GM12878 (cell line): ENCODE data around the gene PAPOLA. TPM values are rescaled to one million over a fixed set of nuclear protein-coding genes. Genes with fewer than 3 reads are reported as not detected.

Experiments used
- ATAC-seq: fragments of 200-7000 bp; cut with Tn5 transposase; 3 replicates; pipeline ENCODE4 v1.9.1; 2020; ENCODE audit warnings: mild to moderate bottlenecking, moderate library complexity
- BruUV-seq: library from RNA; stranded (reverse); fragments of 400-500 nt; replicated peaks from 2 replicates; lab custom pipeline; 2021; lab: Mats Ljungman, UMichigan
- CTCF ChIA-PET: fragments of 300-600 bp; sonication (Branson Sonifier 250); formaldehyde crosslinking; extraction: SDS; loops from one replicate; lab custom pipeline; 2021; ENCODE audit warnings: inconsistent platforms; lab: Yijun Ruan, JAX
- POLR2A ChIA-PET: fragments of 350-600 bp; formaldehyde crosslinking; extraction: SDS; loops from one replicate; lab custom pipeline; 2021; ENCODE audit warnings: inconsistent platforms; lab: Charles Lee
- RAD21 ChIA-PET: fragments of 300-600 bp; sonication (Branson Sonifier 250); formaldehyde crosslinking; loops from one replicate; lab custom pipeline; 2023; ENCODE audit warnings: antibody characterized with exemption; ENCODE audit not compliant: unreplicated experiment; lab: Charles Lee
- SMC1A ChIA-PET: fragments of 300-600 bp; sonication (Branson Sonifier 250); formaldehyde crosslinking; loops from one replicate; lab custom pipeline; 2023; ENCODE audit not compliant: unreplicated experiment, uncharacterized antibody; lab: Charles Lee
- DNase-seq: peaks from one replicate; pipeline ENCODE4 v3.0.0-alpha.2; 2011; ENCODE audit warnings: low read depth, low spot score
- FAIRE-seq: peaks from 3 replicates; lab custom pipeline; 2011; peaks lifted over from hg19 to GRCh38; lab: Jason Lieb, UNC
- H2AFZ ChIP-seq: 2 replicates; pipeline ENCODE4 v1.6.0; 2011; ENCODE audit warnings: low read depth, low read length, control low read depth; ENCODE audit not compliant: control insufficient read depth
- H3K27ac ChIP-seq: 2 replicates; pipeline ENCODE4 v1.5.1; 2011; ENCODE audit warnings: control low read depth; ENCODE audit not compliant: control insufficient read depth, insufficient read depth
- H3K27me3 ChIP-seq, 2 experiments: replicated peaks in 1 of 2; 2 replicates each; pipeline versions ENCODE4 v1.6.0 to v1.6.1; 2011; ENCODE audit warnings: low read length in 1 of 2; ENCODE audit not compliant: control insufficient read depth in 2 of 2, insufficient read depth in 2 of 2
- H3K36me3 ChIP-seq, 2 experiments: 2 replicates each; pipeline ENCODE4 v1.5.1; 2011; ENCODE audit warnings: low read length in 1 of 2; ENCODE audit not compliant: control insufficient read depth in 2 of 2, insufficient read depth in 2 of 2
- H3K4me1 ChIP-seq: 2 replicates; pipeline ENCODE4 v1.6.1; 2011; ENCODE audit warnings: mild to moderate bottlenecking, low read length, moderate library complexity, mixed read lengths; ENCODE audit not compliant: control insufficient read depth, insufficient read depth
- H3K4me2 ChIP-seq: 2 replicates; pipeline ENCODE4 v1.6.0; 2011; ENCODE audit warnings: control low read depth; ENCODE audit not compliant: control insufficient read depth, insufficient read depth
- H3K4me3 ChIP-seq: fragments of 200-600 bp; sonication (generic); 2 replicates; pipeline ENCODE4 v1.5.1; 2016
- H3K79me2 ChIP-seq: 2 replicates; pipeline ENCODE4 v1.6.0; 2011; ENCODE audit warnings: low read length; ENCODE audit not compliant: control insufficient read depth, insufficient read depth
- H3K9ac ChIP-seq: 2 replicates; pipeline ENCODE4 v1.8.0; 2011; ENCODE audit warnings: low read length, control low read depth, mixed read lengths; ENCODE audit not compliant: control insufficient read depth, insufficient read depth
- H3K9me3 ChIP-seq: replicated peaks from 3 replicates; pipeline ENCODE4 v1.5.1; 2011; ENCODE audit warnings: mild to moderate bottlenecking, low read length; ENCODE audit not compliant: control insufficient read depth, insufficient read depth
- H4K20me1 ChIP-seq: 2 replicates; pipeline ENCODE4 v1.6.0; 2011; ENCODE audit not compliant: control insufficient read depth, insufficient read depth
- BCL11A ChIP-seq: IDR thresholded peaks from 2 replicates; pipeline ENCODE4 v1.6.1; 2011; ENCODE audit warnings: low read depth, low read length
- BCL3 ChIP-seq: IDR thresholded peaks from 2 replicates; pipeline ENCODE4 v1.6.1; 2011; ENCODE audit warnings: borderline replicate concordance, low read depth, mild to moderate bottlenecking, moderate library complexity, low read length; ENCODE audit not compliant: insufficient read depth, poor library complexity, severe bottlenecking
- BHLHE40 ChIP-seq, 2 experiments: fragments of 450-650 bp in 1 of 2; IDR thresholded peaks; 2 replicates each; pipeline ENCODE4 v1.6.1; 2011 to 2017; ENCODE audit warnings: low read depth in 2 of 2, borderline replicate concordance in 1 of 2, improper control_type of control experiment in 1 of 2, low read length in 1 of 2, mild to moderate bottlenecking in 1 of 2
- CBFB ChIP-seq: IDR thresholded peaks from 2 replicates; pipeline ENCODE4 v1.6.1; 2016; ENCODE audit warnings: antibody characterized with exemption, low read depth
- CTCF ChIP-seq, 3 experiments: IDR thresholded peaks in 2 of 3; conservative IDR thresholded peaks in 1 of 3; 2 replicates each; pipeline ENCODE4 v1.5.1; 2011; ENCODE audit warnings: low read depth in 3 of 3, low read length in 3 of 3, mild to moderate bottlenecking in 3 of 3, control low read depth in 2 of 3, moderate library complexity in 2 of 3, inconsistent platforms in 1 of 3, mixed read lengths in 1 of 3; ENCODE audit not compliant: control insufficient read depth in 2 of 3, insufficient read depth in 1 of 3; ENCODE audit errors: extremely low read depth in 1 of 3
- E2F8 ChIP-seq: fragments of 450-650 bp; IDR thresholded peaks from 2 replicates; pipeline ENCODE4 v1.6.1; 2018; ENCODE audit warnings: mild to moderate bottlenecking, low read depth, moderate library complexity; ENCODE audit not compliant: partially characterized antibody
- HDGF ChIP-seq: fragments of 450-650 bp; IDR thresholded peaks from 2 replicates; pipeline ENCODE4 v1.6.1; 2016; ENCODE audit warnings: antibody characterized with exemption
- KAT2A ChIP-seq: conservative IDR thresholded peaks from 2 replicates; pipeline ENCODE4 v1.6.1; 2011; ENCODE audit warnings: low read depth, low read length; ENCODE audit not compliant: control insufficient read depth
- MAX ChIP-seq: IDR thresholded peaks from 2 replicates; pipeline ENCODE4 v1.6.1; 2012; ENCODE audit warnings: low read depth, low read length, improper control_type of control experiment
- MYC ChIP-seq: IDR thresholded peaks from 2 replicates; pipeline ENCODE4 v1.6.1; 2011; ENCODE audit warnings: mild to moderate bottlenecking, low read length, moderate library complexity, inconsistent platforms; ENCODE audit not compliant: insufficient read depth, insufficient replicate concordance, insufficient read length, severe bottlenecking
- NFIC ChIP-seq: IDR thresholded peaks from 2 replicates; pipeline ENCODE4 v1.6.1; 2012; ENCODE audit warnings: low read depth, mild to moderate bottlenecking, inconsistent platforms, low read length, moderate library complexity
- NR2C2 ChIP-seq: IDR thresholded peaks from 2 replicates; pipeline ENCODE4 v1.6.1; 2011; ENCODE audit warnings: borderline replicate concordance, low read depth; ENCODE audit not compliant: control insufficient read depth, insufficient read length
- NRF1 ChIP-seq: conservative IDR thresholded peaks from 2 replicates; pipeline ENCODE4 v1.6.1; 2011; ENCODE audit warnings: mild to moderate bottlenecking, low read depth, low read length, improper control_type of control experiment
- POLR2A ChIP-seq: IDR thresholded peaks from 2 replicates; pipeline ENCODE4 v1.6.1; 2011; ENCODE audit warnings: low read depth, mild to moderate bottlenecking, low read length
- SIN3A ChIP-seq: IDR thresholded peaks from 2 replicates; pipeline ENCODE4 v1.6.1; 2012; ENCODE audit warnings: low read depth, low read length, improper control_type of control experiment
- SMAD1 ChIP-seq: fragments of 450-650 bp; IDR thresholded peaks from 2 replicates; pipeline ENCODE4 v1.6.1; 2018; ENCODE audit warnings: mild to moderate bottlenecking, low read depth; ENCODE audit not compliant: partially characterized antibody
- SRF ChIP-seq, 2 experiments: IDR thresholded peaks; 2 replicates each; pipeline ENCODE4 v1.6.1; 2011; ENCODE audit warnings: low read depth in 2 of 2, low read length in 2 of 2, mild to moderate bottlenecking in 1 of 2, moderate library complexity in 1 of 2
- TBL1XR1 ChIP-seq: IDR thresholded peaks from 2 replicates; pipeline ENCODE4 v1.6.1; 2012; ENCODE audit warnings: low read depth, low read length, improper control_type of control experiment
- ZBED1 ChIP-seq: IDR thresholded peaks from 2 replicates; pipeline ENCODE4 v1.6.1; 2016; ENCODE audit warnings: borderline replicate concordance
- WGBS: methylation state at CpG from one replicate; pipeline ENCODE4 v1.1.6; 2016; ENCODE audit warnings: low lambda C conversion rate; ENCODE audit not compliant: insufficient replicate concordance, insufficient coverage; ENCODE audit errors: missing lambda C conversion rate; 5-methylcytosine and 5-hydroxymethylcytosine counted together
- in situ Hi-C: fragments of 300-500 bp; cut with MboI; formaldehyde crosslinking; loops from 9 replicates; pipeline ENCODE4 v1.14.3; 2018; ENCODE audit warnings: mixed read lengths
- intact Hi-C: fragments of 100-400 bp; cut with micrococcal nuclease; formaldehyde crosslinking; loops from one replicate; pipeline ENCODE4 v1.14.2; 2022; ENCODE audit not compliant: unreplicated experiment
- polyA plus RNA-seq, 11 experiments: library from polyadenylated mRNA; depleted of rRNA in 4 of 11; unstranded in 6 of 11; stranded (reverse) in 5 of 11; fragments of >200 nt; fragmentation: Nextera tagmentation in 4 of 11; fragmentation: Illumina TruSeq in 1 of 11; extraction: Ambion mirVana in 4 of 11; extraction: Trizol in 1 of 11; gene quantifications; 1 replicate in 1 of 11; 2 replicates in 10 of 11; pipeline versions ENCODE4 v1.2.1 to v1.2.3, GENCODE V29; 2011 to 2016; ENCODE audit warnings: inconsistent platforms in 2 of 11, missing spikeins in 2 of 11, low read depth in 1 of 11
- total RNA-seq, 4 experiments: library from RNA; depleted of rRNA in 3 of 4; stranded (reverse); fragments of >200 nt in 3 of 4; fragmentation: Illumina TruSeq in 1 of 4; extraction: Trizol in 1 of 4; gene quantifications; 2 replicates each; pipeline versions ENCODE4 v1.2.1 to v1.2.3, GENCODE V29; 2013 to 2021

Gene PAPOLA
- total and polyA plus RNA-seq, 10 of the 15 experiments (the other 5 are each of a cell fraction or from before 2014, with no cell fraction given) = 46.0 to 185 (median 114) TPM

GRCh38 chr14:96565811-96566210 lies 63.6 kb downstream of the PAPOLA start:
- Histone ChIP-seq H3K79me2 (no peaks in the 10 kb centered on the region), H3K9me3 (no peaks in the 10 kb centered on the region), H2AFZ (no peak overlapping the region), H4K20me1 (no peaks in the 10 kb centered on the region), H3K27me3 (no peaks in the 10 kb centered on the region), H3K4me1 (no peaks in the 10 kb centered on the region), H3K27ac (no peak overlapping the region), H3K4me2 (no peak overlapping the region), H3K36me3 (peaks cover 0 to 20% of the 10 kb centered on the region in 2 experiments; a peak in 2 of 4 replicates), H3K9ac (no peak overlapping the region), H3K4me3 (no peak overlapping the region)
- FAIRE-seq = no peak
- ATAC-seq = no peak
- 97% methylated on average over 2 of the region's 2 CpGs for WGBS
- TF ChIP-seq MYC = no peak
- no peak for TF ChIP-seq MAX
- no peak for TF ChIP-seq SRF (IDR thresholded peaks at IDR 0.05; ENCODE audit: low read depth in 2 of 2, low read length in 2 of 2)
- TF ChIP-seq NRF1 = no peak
- TF ChIP-seq BCL3 = no peak
- TF ChIP-seq NR2C2 = no peak
- TF ChIP-seq ZBED1 = no peak
- no peak for TF ChIP-seq HDGF
- TF ChIP-seq CTCF (IDR thresholded peaks at IDR 0.05 in 2 of 3, conservative IDR thresholded peaks at IDR 0.05 in 1 of 3; ENCODE audit: control insufficient read depth in 2 of 3, extremely low read depth in 1 of 3, insufficient read depth in 1 of 3, low read depth in 3 of 3, low read length in 3 of 3) = no peak
- no peak for TF ChIP-seq KAT2A
- TF ChIP-seq BCL11A = no peak
- TF ChIP-seq NFIC = no peak
- TF ChIP-seq POLR2A = no peak
- TF ChIP-seq SMAD1 = no peak
- no peak for TF ChIP-seq TBL1XR1
- no peak for TF ChIP-seq CBFB
- TF ChIP-seq SIN3A = no peak
- TF ChIP-seq E2F8 = no peak
- no peak for TF ChIP-seq BHLHE40 (IDR thresholded peaks at IDR 0.05; ENCODE audit: borderline replicate concordance in 1 of 2, low read depth in 2 of 2, low read length in 1 of 2)
- ChIA-PET CTCF (interaction anchor here (0.6 to 8.4 kb wide), 13 partner anchors 8 to 287 kb away, joined by 3 to 93 read pairs (median 8); no protein-coding TSS in a partner anchor), POLR2A (no interaction called here), SMC1A (interaction anchor here (0.6 to 4.7 kb wide), 6 partner anchors 11 to 287 kb away, joined by 3 to 31 read pairs (median 5); no protein-coding TSS in a partner anchor), RAD21 (interaction anchor here (1.0 to 6.6 kb wide), 3 partner anchors 22 to 287 kb away, joined by 3 to 41 read pairs (median 14); no protein-coding TSS in a partner anchor)
- in situ Hi-C loops = no loop called here
- no TSS peak for BruUV-seq
- DNase-seq = no peak
- intact Hi-C loops = no loop called here
